WERI-Rb-1 (cell line): ENCODE results near the gene SLC6A8.
A peak's percentile ranks its signal among the peaks of the same experiment; 100 is the strongest.
"Not testable (repeated sequence)": the region's sequence is repeated elsewhere in the genome, so short reads cannot be mapped to it uniquely, and the experiment has no call there.

Experiments
- DNase-seq: peaks from one replicate; pipeline ENCODE4 v3.0.0-alpha.2; 2020
- H3K27ac ChIP-seq: fragments of 250-450 bp; sonication (Bioruptor Pico); 2 replicates; pipeline ENCODE4 v1.5.1; 2020; ENCODE audit warnings: mild to moderate bottlenecking, moderate library complexity
- H3K27me3 ChIP-seq: fragments of 250-450 bp; sonication (Bioruptor Pico); 2 replicates; pipeline ENCODE4 v1.5.1; 2021; ENCODE audit warnings: mild to moderate bottlenecking, low read depth, moderate library complexity; ENCODE audit not compliant: insufficient read depth, severe bottlenecking
- H3K36me3 ChIP-seq: fragments of 250-450 bp; sonication (Bioruptor Pico); 2 replicates; pipeline ENCODE4 v1.5.1; 2020; ENCODE audit warnings: mild to moderate bottlenecking, moderate library complexity
- H3K4me3 ChIP-seq: 2 replicates; pipeline ENCODE4 v1.5.1; 2011; ENCODE audit warnings: low read depth, mild to moderate bottlenecking, control low read depth, low read length
- H3K9me3 ChIP-seq: fragments of 250-450 bp; sonication (Bioruptor Pico); 2 replicates; pipeline ENCODE4 v1.5.1; 2021; ENCODE audit warnings: mild to moderate bottlenecking, moderate library complexity; ENCODE audit not compliant: severe bottlenecking
- TF ChIP-seq, protein P1 (sequence below): IDR thresholded peaks from 2 replicates; pipeline ENCODE4 v1.5.1; 2011; ENCODE audit warnings: low read depth, mild to moderate bottlenecking, control low read depth, inconsistent platforms, low read length

SLC6A8 gene

DNA sequence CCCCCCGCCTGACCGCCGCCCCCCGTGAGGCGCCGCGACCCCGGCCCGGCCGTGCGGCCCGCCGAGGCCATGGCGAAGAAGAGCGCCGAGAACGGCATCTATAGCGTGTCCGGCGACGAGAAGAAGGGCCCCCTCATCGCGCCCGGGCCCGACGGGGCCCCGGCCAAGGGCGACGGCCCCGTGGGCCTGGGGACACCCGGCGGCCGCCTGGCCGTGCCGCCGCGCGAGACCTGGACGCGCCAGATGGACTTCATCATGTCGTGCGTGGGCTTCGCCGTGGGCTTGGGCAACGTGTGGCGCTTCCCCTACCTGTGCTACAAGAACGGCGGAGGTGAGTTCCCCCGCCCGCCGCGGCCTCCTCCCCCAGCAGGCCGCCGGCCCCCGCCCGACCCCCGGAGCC lies 780 bp downstream of the SLC6A8 start:
- Histone ChIP-seq H3K4me3 (peak overlapping the region; percentile 53), H3K27ac (no peak overlapping the region), H3K9me3 (peaks cover 5% of the 10 kb centered on the region), H3K36me3 (peaks cover 44% of the 10 kb centered on the region), H3K27me3 (peaks cover 8% of the 10 kb centered on the region)
- DNase-seq: no peak
- TF ChIP-seq, protein P1, sequence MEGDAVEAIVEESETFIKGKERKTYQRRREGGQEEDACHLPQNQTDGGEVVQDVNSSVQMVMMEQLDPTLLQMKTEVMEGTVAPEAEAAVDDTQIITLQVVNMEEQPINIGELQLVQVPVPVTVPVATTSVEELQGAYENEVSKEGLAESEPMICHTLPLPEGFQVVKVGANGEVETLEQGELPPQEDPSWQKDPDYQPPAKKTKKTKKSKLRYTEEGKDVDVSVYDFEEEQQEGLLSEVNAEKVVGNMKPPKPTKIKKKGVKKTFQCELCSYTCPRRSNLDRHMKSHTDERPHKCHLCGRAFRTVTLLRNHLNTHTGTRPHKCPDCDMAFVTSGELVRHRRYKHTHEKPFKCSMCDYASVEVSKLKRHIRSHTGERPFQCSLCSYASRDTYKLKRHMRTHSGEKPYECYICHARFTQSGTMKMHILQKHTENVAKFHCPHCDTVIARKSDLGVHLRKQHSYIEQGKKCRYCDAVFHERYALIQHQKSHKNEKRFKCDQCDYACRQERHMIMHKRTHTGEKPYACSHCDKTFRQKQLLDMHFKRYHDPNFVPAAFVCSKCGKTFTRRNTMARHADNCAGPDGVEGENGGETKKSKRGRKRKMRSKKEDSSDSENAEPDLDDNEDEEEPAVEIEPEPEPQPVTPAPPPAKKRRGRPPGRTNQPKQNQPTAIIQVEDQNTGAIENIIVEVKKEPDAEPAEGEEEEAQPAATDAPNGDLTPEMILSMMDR: no peak

DNA sequence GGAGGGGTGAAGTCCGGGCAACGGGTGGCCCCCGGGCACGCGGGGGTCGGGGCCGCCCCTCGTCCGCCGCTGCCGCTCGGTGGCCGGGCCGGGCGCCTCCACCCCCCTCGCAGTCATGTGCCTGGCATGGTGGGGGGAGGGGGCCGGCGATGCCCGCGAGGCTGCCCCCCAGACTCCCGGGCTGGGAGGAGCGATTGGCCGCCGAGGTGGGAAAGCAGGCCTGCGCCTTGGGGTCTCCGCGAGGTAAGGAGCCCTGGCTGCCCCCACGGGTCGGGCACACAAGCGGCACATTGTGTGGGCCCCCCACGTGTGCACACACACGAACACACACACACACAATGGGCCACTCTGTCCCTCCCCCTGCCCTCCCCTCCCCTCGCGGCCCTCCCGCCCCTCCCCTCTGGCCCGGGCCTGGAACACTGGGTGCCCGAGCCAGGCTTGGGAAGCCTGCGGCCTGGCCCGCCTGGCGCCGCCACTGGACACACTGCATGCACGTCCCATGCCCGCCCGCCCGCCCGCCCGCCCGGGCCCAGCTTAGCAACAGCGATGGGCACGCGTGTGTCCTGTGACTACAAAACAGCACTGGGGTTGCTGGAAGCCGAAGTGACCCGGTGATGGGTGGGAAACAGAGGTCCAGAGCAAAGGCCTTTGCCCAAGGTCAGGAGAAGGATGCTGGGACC lies 1.3 kb downstream of the SLC6A8 start:
- Histone ChIP-seq H3K27ac (peak overlapping the region; percentile 69), H3K9me3 (no peaks in the 10 kb centered on the region), H3K27me3 (peaks cover 8% of the 10 kb centered on the region), H3K36me3 (peaks cover 42% of the 10 kb centered on the region), H3K4me3 (peak overlapping the region; percentile 53)
- no peak for DNase-seq
- TF ChIP-seq, protein P1: no peak

DNA sequence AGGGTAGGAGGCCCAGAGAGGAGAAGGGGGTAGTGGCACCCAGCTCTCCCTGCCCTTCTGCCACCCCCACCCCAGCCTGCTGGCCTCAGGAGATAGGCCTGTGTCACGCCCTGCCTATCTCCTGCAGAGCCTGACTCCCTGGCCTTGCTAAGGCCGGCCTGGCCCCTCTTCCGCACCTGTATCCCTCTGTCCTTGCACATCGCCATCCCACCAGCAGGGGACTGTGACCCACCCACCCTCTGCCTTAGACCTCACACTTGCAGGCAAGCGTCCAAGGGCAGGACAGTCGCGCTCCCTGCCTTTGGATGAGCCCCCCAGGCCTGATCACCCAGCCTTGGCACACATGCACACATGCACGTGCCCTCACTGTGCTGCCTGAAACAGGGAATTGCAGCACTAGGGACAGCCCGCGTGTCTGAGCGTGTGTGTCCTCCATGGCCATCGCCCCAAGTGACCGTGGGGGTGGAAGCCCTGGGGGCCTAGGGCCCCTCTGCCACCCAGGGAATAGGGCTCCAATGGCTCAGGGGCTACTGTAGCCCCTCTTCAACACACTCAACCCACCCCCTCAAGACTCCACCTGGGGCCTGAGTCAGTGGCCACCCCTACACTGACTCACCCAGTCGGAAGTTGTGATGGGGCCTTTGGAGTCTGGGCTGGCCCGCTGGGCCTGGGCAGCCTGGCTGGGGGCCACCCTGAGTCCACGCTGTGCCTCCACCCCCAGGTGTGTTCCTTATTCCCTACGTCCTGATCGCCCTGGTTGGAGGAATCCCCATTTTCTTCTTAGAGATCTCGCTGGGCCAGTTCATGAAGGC lies 2.1 kb downstream of the SLC6A8 start:
- Histone ChIP-seq H3K27ac (peak overlapping the region; percentile 14; the same call in 1 of the 2 replicates), H3K27me3 (peaks cover 8% of the 10 kb centered on the region), H3K36me3 (peaks cover 43% of the 10 kb centered on the region), H3K9me3 (no peaks in the 10 kb centered on the region), H3K4me3 (peak overlapping the region; percentile 47)
- DNase-seq: peak; percentile 69
- TF ChIP-seq, protein P1: peak; percentile 65

DNA sequence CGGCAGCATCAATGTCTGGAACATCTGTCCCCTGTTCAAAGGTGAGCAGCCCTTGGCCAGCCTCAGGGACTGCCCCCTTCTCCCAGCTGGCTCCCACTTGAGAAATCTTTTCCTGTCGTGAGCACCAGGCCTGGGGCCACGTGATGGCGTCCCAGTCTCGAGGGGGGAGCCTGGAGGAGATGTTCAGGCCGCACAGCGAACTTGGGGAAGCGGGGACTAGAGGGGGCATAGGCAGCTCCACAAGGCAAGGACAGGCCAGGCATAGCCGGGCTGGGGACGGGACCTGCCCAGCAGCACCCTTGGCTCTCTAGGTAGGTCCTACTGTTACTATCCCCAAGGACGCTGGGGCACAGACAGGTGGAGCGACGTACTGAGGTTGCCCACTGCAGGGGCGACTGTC lies 2.7 kb downstream of the SLC6A8 start:
- DNase-seq: no peak
- Histone ChIP-seq H3K4me3 (peak overlapping the region; percentile 47), H3K27me3 (peaks cover 3% of the 10 kb centered on the region), H3K9me3 (no peaks in the 10 kb centered on the region), H3K36me3 (peaks cover 46% of the 10 kb centered on the region), H3K27ac (peak overlapping the region; percentile 14; the same call in 1 of the 2 replicates)
- TF ChIP-seq, protein P1: no peak

DNA sequence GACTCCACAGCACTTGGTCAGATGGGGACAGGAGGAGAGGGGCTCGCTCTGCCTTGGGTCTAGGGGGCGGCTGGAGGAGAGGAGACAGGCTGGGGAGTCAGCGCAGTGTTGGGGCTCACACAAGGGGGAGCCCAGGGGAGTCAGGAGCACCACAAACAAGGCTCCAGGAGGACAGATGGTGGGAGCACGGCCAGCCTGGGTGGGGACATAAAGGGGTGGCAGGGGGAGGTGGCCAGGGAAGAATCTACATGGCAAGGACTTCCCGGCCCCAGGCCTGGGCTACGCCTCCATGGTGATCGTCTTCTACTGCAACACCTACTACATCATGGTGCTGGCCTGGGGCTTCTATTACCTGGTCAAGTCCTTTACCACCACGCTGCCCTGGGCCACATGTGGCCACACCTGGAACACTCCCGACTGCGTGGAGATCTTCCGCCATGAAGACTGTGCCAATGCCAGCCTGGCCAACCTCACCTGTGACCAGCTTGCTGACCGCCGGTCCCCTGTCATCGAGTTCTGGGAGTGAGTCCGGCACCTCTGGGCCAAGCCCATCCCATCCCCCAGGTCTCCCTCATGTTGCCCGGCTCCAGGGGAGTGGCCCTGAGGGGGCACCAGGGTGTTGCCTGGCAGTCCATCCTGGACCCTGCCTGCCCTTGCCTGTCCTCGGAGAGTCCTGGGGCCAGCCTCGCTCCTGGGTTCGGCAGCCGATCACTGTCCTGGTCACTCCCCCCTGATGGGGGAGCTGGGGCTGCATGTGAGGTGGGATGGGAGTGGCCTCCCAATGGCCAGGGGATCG lies 3.5 kb downstream of the SLC6A8 start:
- H3K27me3 ChIP-seq, H3K4me3 ChIP-seq: not testable (repeated sequence)

DNA sequence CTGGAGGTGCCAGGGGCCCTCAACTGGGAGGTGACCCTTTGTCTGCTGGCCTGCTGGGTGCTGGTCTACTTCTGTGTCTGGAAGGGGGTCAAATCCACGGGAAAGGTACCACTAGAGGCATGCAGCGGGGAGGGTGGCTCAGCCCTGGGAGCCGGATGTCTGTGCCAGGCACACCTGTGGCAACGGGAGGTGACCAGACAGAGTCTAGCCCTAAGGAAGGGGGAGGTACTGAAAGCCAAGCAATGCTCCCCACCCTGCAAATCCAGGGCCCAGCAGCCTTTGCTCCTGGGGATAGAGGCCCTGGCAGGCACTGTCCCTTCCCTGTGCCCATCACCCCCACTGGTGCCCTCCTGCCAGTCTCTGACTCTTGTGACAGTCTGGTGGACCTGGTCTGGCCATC lies 4.3 kb downstream of the SLC6A8 start:
- no peak overlapping the region for H3K27ac ChIP-seq
- H3K36me3 ChIP-seq: peaks cover 55% of the 10 kb centered on the region
- DNase-seq: no peak
- H3K27me3 ChIP-seq: no peaks in the 10 kb centered on the region
- H3K9me3 ChIP-seq: no peaks in the 10 kb centered on the region
- TF ChIP-seq, protein P1: no peak
- H3K4me3 ChIP-seq: no peak overlapping the region

More for the DNA sequence above, 3.5 kb downstream of the SLC6A8 start:
- peaks cover 52% of the 10 kb centered on the region for H3K36me3 ChIP-seq
- not testable (repeated sequence) for DNase-seq, H3K9me3 ChIP-seq, H3K27ac ChIP-seq
